DOHH2 (cell line): ENCODE results near the gene C16orf95.
"Not testable (repeated sequence)": the region's sequence is repeated elsewhere in the genome, so short reads cannot be mapped to it uniquely, and the experiment has no call there.

ENCODE experiments used
- H3F3A ChIP-seq: fragments of 200-600 bp; sonication (generic), shearing (Covaris generic); 2 replicates; pipeline ENCODE4 v1.6.0; 2016; ENCODE audit warnings: antibody characterized with exemption, mild to moderate bottlenecking; ENCODE audit not compliant: control insufficient read depth, insufficient read depth
- H3K27ac ChIP-seq: fragments of 200-600 bp; sonication (generic); 2 replicates; pipeline ENCODE4 v1.5.1; 2014; ENCODE audit warnings: low read depth, mild to moderate bottlenecking, low read length, moderate library complexity
- H3K27me3 ChIP-seq: fragments of 200-600 bp; sonication (generic); 2 replicates; pipeline ENCODE4 v1.6.1; 2014; ENCODE audit warnings: mild to moderate bottlenecking, low read length, mixed read lengths; ENCODE audit not compliant: control insufficient read depth
- H3K36me3 ChIP-seq: fragments of 200-600 bp; sonication (generic); 2 replicates; pipeline ENCODE4 v1.6.1; 2014; ENCODE audit warnings: mild to moderate bottlenecking, low read length, moderate library complexity, mixed read lengths; ENCODE audit not compliant: control insufficient read depth
- H3K4me1 ChIP-seq: fragments of 200-600 bp; sonication (generic); 2 replicates; pipeline ENCODE4 v1.6.1; 2014; ENCODE audit warnings: mild to moderate bottlenecking, low read length, mixed read lengths; ENCODE audit not compliant: control insufficient read depth
- H3K4me2 ChIP-seq: fragments of 200-600 bp; sonication (generic); 2 replicates; pipeline ENCODE4 v1.6.0; 2014; ENCODE audit warnings: mild to moderate bottlenecking, low read length, moderate library complexity
- H3K4me3 ChIP-seq: fragments of 200-600 bp; sonication (generic); 2 replicates; pipeline ENCODE4 v1.5.1; 2014; ENCODE audit warnings: mild to moderate bottlenecking, low read length, mixed read lengths
- H3K79me2 ChIP-seq: fragments of 200-600 bp; sonication (generic); 2 replicates; pipeline ENCODE4 v1.6.1; 2014; ENCODE audit warnings: mild to moderate bottlenecking, low read length, mixed read lengths; ENCODE audit not compliant: control insufficient read depth
- H3K9me2 ChIP-seq: fragments of 200-600 bp; sonication (generic); replicated peaks from 2 replicates; pipeline ENCODE4 v1.6.1; 2014; ENCODE audit warnings: mild to moderate bottlenecking, low read length, mixed read lengths; ENCODE audit not compliant: control insufficient read depth
- H3K9me3 ChIP-seq: fragments of 200-600 bp; sonication (generic); 2 replicates; pipeline ENCODE4 v1.6.1; 2014; ENCODE audit warnings: antibody characterized with exemption, low read length, mixed read lengths; ENCODE audit not compliant: control insufficient read depth, insufficient read depth
- H4K20me1 ChIP-seq: fragments of 200-600 bp; sonication (generic); 2 replicates; pipeline ENCODE4 v1.6.0; 2014; ENCODE audit warnings: low read depth, mild to moderate bottlenecking, antibody characterized with exemption, low read length, moderate library complexity; ENCODE audit not compliant: control insufficient read depth, insufficient read depth
- EZH2phosphoT487 ChIP-seq: fragments of 200-600 bp; sonication (generic); IDR thresholded peaks from 2 replicates; pipeline ENCODE4 v1.6.1; 2017; ENCODE audit warnings: borderline replicate concordance, mild to moderate bottlenecking, antibody characterized with exemption, low read length, moderate library complexity, mixed read lengths
- TF ChIP-seq, protein P1 (sequence below): fragments of 200-600 bp; sonication (generic); IDR thresholded peaks from one replicate; pipeline ENCODE4 v1.5.1; 2014; ENCODE audit warnings: antibody characterized with exemption, mild to moderate bottlenecking, low read depth, low read length; ENCODE audit not compliant: poor library complexity, severe bottlenecking

Gene C16orf95

DNA sequence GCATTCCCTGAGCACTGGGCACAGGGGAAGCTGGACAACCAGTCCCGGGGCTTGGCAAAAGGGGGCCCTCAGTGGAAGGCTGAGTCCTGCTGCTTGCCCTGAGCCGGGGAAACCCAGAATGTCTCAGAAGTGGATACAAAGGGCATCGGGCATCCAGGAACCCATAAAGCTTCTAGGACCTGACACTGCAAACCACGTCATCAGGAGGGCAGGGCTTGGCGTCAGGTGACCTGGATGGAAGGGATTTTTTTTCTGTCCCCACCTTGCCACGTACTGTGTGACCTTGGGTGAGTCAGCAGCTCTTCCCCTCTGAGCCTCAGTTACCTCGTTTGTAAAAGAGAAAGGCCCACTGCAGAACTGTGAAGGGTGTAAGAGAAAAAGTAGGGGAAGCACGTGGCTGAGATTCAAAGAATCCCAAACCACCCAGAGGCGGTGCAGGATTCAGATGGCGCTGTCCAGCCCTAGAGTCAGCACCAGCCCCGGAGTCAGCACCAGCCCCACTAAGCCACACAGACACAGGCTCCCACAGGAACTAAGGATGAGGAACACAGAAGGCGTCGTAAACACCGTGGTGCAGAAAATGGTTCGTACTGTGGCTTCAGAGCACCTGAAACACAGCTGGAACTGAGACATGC, 53.7 kb downstream of the C16orf95 start:
- Histone ChIP-seq H3K79me2 (no peaks in the 10 kb centered on the region), H3K4me2 (no peak overlapping the region), H3K4me3 (no peak overlapping the region), H3K9me2 (no peaks in the 10 kb centered on the region), H4K20me1 (no peaks in the 10 kb centered on the region), H3K27me3 (no peaks in the 10 kb centered on the region), H3K27ac (no peak overlapping the region), H3K9me3 (no peaks in the 10 kb centered on the region), H3K4me1 (no peaks in the 10 kb centered on the region), H3K36me3 (no peaks in the 10 kb centered on the region), H3F3A (no peaks in the 10 kb centered on the region)
- TF ChIP-seq, protein P1, sequence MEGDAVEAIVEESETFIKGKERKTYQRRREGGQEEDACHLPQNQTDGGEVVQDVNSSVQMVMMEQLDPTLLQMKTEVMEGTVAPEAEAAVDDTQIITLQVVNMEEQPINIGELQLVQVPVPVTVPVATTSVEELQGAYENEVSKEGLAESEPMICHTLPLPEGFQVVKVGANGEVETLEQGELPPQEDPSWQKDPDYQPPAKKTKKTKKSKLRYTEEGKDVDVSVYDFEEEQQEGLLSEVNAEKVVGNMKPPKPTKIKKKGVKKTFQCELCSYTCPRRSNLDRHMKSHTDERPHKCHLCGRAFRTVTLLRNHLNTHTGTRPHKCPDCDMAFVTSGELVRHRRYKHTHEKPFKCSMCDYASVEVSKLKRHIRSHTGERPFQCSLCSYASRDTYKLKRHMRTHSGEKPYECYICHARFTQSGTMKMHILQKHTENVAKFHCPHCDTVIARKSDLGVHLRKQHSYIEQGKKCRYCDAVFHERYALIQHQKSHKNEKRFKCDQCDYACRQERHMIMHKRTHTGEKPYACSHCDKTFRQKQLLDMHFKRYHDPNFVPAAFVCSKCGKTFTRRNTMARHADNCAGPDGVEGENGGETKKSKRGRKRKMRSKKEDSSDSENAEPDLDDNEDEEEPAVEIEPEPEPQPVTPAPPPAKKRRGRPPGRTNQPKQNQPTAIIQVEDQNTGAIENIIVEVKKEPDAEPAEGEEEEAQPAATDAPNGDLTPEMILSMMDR: no peak
- TF ChIP-seq EZH2phosphoT487: no peak

DNA sequence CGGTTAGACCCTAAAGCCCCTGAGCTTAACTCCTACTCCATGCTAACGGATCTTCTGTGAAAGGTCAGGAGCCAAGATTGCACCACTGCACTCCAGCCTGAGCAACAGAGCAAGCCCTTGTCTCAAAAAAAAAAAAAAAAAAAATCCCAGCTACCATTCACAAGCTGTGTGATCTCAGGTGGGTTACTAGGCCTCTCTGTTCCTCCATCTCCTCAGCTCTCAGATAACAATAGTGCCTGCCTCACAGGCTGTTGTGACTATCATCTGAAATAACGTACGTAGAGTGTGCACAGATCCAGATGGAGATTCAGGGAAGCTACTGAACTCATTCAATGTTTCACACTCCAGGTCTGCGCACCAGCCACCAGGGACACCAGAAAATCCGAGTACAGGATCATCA, 57.8 kb downstream of the C16orf95 start:
- Histone ChIP-seq H3K4me2 (no peak overlapping the region), H3K4me1 (no peaks in the 10 kb centered on the region), H3K27ac (no peak overlapping the region), H4K20me1 (no peaks in the 10 kb centered on the region), H3K9me3 (no peaks in the 10 kb centered on the region), H3K27me3 (no peaks in the 10 kb centered on the region), H3K79me2 (no peaks in the 10 kb centered on the region), H3K4me3 (no peak overlapping the region), H3K9me2 (no peaks in the 10 kb centered on the region), H3F3A (no peaks in the 10 kb centered on the region), H3K36me3 (no peaks in the 10 kb centered on the region)
- no peak for TF ChIP-seq EZH2phosphoT487
- TF ChIP-seq, protein P1: no peak

DNA sequence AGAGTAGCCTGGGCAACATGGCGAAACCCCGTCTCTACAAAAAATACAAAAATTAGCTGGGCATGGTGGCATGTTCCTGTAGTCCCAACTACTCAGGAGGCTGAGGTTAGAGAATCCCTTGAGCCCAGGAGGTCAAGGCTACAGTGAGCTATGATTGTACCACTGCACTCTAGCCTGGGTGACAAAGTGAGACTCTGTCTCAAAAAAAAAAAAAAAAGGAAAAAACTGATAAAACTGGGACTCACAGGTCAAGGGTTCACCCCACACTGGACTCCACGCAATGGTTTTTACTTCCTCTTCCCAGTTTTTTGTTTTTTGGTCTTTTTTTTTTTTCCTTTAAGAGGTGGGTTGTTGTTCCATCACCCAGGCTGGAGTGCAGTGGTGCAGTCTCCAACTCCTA, 58.5 kb downstream of the C16orf95 start:
- H3K79me2 ChIP-seq, H3K4me1 ChIP-seq: not testable (repeated sequence)

DNA sequence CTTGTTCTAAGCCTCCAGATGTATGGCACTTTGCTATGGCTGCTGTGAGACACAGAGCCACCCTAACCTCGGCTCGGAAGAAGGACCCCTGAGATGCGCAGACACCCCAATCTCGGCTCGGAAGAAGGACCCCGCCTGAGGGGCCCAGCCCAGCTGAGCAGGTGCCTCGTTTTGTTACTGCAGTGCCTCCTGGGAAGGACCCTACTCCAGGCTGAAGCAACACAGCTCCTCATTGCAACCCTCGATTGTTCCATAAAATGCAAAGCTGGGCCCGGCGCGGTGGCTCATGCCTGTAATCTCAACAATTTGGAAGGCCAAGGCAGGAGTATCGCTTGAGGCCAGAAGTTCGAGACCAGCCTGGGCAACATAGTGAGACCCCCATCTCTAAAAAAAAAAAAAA, 61.3 kb downstream of the C16orf95 start:
- no peaks in the 10 kb centered on the region for H3K79me2 ChIP-seq
- no peaks in the 10 kb centered on the region for H3K27me3 ChIP-seq
- no peaks in the 10 kb centered on the region for H3K9me2 ChIP-seq
- H3K9me3 ChIP-seq: no peaks in the 10 kb centered on the region
- H3K4me1 ChIP-seq: no peaks in the 10 kb centered on the region
- H3K36me3 ChIP-seq: no peaks in the 10 kb centered on the region
- TF ChIP-seq, protein P1: no peak
- TF ChIP-seq EZH2phosphoT487: no peak
- no peak overlapping the region for H3K4me2 ChIP-seq
- no peaks in the 10 kb centered on the region for H4K20me1 ChIP-seq
- no peak overlapping the region for H3K4me3 ChIP-seq
- no peaks in the 10 kb centered on the region for H3F3A ChIP-seq
- no peak overlapping the region for H3K27ac ChIP-seq

More for the DNA sequence above, 58.5 kb downstream of the C16orf95 start:
- H3K27me3 ChIP-seq, H4K20me1 ChIP-seq, H3K4me3 ChIP-seq, H3K36me3 ChIP-seq, H3K9me3 ChIP-seq, H3K4me2 ChIP-seq, H3F3A ChIP-seq, H3K27ac ChIP-seq, H3K9me2 ChIP-seq: not testable (repeated sequence)
